Inferior parietal cortex (tissue), 1 donor: ENCODE results near the gene IAPP.
"Not testable (repeated sequence)": the region's sequence is repeated elsewhere in the genome, so short reads cannot be mapped to it uniquely, and the experiment has no call there.

Experiments used
- DNase-seq: peaks from one replicate; pipeline ENCODE4 v3.0.0-alpha.2; 2016; ENCODE audit errors: extremely low spot score

Gene IAPP

GRCh38 chr12:21379218-21379617 is 6.5 kb downstream of the IAPP start:
- no peak for DNase-seq

GRCh38 chr12:21381320-21381719 is 8.6 kb downstream of the IAPP start:
- not testable (repeated sequence) for DNase-seq

GRCh38 chr12:21384261-21384660 is 11.6 kb downstream of the IAPP start:
- DNase-seq: no peak

- DNase-seq: no peak
Observed at GRCh38 chr12:21387174-21387573, 14.5 kb downstream of the IAPP start.

DNA sequence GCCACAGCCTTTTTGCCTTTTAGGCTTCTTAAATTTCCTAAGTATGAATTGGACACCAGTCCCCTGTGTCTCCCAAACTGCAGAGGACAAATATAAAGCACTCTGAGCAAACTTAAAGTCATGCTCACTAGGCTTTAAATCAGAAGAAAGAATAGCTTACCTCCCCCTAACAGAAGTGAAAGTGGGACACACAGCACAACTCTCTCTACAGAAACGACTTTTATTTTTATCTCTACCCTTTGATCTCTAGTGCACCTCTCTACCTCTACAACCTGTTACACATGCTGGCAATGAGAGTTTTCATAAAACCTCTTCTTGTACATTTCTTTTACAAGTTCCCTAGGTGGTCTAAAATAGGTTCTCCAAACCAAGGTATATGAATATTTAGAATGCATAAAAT is 19.7 kb downstream of the IAPP start:
- no peak for DNase-seq

DNA sequence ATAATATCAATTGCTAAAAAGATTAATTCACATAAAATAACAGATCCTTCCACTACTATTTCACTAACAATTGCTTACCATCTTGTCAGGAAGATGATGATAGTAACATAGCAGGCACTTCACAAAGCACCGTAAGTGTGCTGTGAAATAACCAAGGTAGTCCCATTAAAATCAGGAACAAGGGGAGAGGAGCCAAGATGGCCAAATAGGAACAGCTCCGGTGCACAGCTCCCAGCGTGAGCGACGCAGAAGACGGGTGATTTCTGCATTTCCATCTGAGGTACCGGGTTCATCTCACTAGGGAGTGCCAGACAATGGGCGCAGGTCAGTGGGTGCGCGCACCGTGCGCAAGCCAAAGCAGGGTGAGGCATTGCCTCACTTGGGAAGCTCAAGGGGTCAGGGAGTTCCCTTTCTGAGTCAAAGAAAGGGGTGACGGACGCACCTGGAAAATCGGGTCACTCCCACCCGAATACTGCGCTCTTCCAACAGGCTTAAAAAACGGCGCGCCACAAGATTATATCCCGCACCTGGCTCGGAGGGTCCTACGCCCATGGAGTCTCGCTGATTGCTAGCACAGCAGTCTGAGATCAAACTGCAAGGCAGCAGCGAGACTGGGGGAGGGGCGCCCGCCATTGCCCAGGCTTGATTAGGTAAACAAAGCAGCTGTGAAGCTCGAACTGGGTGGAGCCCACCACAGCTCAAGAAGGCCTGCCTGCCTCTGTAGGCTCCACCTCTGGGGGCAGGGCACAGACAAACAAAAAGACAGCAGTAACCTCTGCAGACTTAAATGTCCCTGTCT is 22.3 kb downstream of the IAPP start:
- DNase-seq: not testable (repeated sequence)

- DNase-seq: no peak
Observed at GRCh38 chr12:21413369-21414277, 40.9 kb downstream of the IAPP start.

- DNase-seq: no peak
Observed at GRCh38 chr12:21416511-21417121, 43.9 kb downstream of the IAPP start.

DNA sequence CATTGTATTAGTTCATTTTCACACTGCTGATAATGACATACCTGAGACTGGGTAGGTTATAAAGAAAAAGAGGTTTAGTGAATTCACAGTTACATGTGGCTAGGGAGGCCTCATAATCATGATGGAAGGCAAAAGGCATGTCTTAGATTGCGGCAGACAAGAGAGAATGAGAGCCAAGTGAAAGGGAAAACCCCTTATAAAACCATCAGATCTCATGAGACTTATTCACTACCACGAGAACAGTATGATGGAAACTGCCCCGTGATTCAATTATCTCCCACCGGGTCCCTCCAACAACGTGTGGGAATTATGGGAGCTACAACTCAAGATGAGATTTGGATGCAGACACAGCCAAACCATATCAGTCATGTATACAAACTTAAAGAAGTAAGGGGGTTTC is 45.7 kb downstream of the IAPP start:
- not testable (repeated sequence) for DNase-seq

DNA sequence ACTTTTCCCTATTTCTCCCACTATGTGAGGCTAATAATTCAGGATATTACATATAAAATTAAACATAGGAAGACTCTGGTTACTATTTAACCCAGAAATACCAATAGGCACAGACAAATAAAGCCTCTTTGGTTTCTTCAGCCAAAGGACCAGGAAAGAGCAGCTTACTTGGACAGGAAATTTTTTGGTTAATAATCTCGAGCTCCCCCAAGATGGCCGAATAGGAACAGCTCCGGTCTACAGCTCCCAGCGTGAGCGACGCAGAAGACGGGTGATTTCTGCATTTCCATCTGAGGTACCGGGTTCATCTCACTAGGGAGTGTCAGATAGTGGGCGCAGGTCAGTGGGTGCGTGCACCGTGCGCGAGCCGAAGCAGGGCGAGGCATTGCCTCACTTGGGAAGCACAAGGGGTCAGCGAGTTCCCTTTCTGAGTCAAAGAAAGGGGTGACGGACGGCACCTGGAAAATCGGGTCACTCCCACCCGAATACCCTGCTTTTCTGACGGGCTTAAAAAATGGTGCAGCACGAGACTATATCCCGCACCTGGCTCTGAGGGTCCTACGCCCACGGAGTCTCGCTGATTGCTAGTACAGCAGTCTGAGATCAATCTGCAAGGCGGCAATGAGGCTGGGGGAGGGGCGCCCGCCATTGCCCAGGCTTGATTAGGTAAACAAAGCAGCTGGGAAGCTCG is 46.5 kb downstream of the IAPP start:
- not testable (repeated sequence) for DNase-seq

GRCh38 chr12:21428241-21428640 is 55.5 kb downstream of the IAPP start:
- no peak for DNase-seq
